GM23338 (cell line): ENCODE data around the gene RHOF. TPM values are rescaled to one million over a fixed set of nuclear protein-coding genes. Genes with fewer than 3 reads are reported as not detected.

Experiments used
- ATAC-seq: fragments of 200-7000 bp; cut with Tn5 transposase; 3 replicates; pipeline ENCODE4 v1.9.1; 2020
- DNase-seq: peaks from one replicate; pipeline ENCODE4 v3.0.0-alpha.2; 2015; ENCODE audit warnings: low spot score
- H2AFZ ChIP-seq: fragments of 200-600 bp; sonication (generic); 2 replicates; pipeline ENCODE4 v1.8.0; 2016; ENCODE audit warnings: antibody characterized with exemption, mild to moderate bottlenecking, moderate library complexity
- H3F3A ChIP-seq: fragments of 200-600 bp; sonication (generic); replicated peaks from 2 replicates; pipeline ENCODE4 v1.8.0; 2017; ENCODE audit warnings: antibody characterized with exemption, mixed run types, low read depth
- H3K27ac ChIP-seq: fragments of 200-600 bp; sonication (generic); 2 replicates; pipeline ENCODE4 v1.6.1; 2016; ENCODE audit warnings: low read depth
- H3K27me3 ChIP-seq: fragments of 200-600 bp; sonication (generic); 2 replicates; pipeline ENCODE4 v1.8.0; 2016; ENCODE audit warnings: mild to moderate bottlenecking, mixed run types, moderate library complexity; ENCODE audit not compliant: insufficient read depth
- H3K36me3 ChIP-seq: fragments of 200-600 bp; sonication (generic); 2 replicates; pipeline ENCODE4 v1.8.0; 2016; ENCODE audit warnings: mild to moderate bottlenecking; ENCODE audit not compliant: insufficient read depth
- H3K4me1 ChIP-seq: fragments of 200-600 bp; sonication (generic); 2 replicates; pipeline ENCODE4 v1.8.0; 2016; ENCODE audit warnings: mild to moderate bottlenecking, moderate library complexity; ENCODE audit not compliant: insufficient read depth
- H3K4me2 ChIP-seq: fragments of 200-600 bp; sonication (generic); 2 replicates; pipeline ENCODE4 v1.7.1; 2017; ENCODE audit warnings: mixed run types
- H3K4me3 ChIP-seq: fragments of 200-600 bp; sonication (generic); 2 replicates; pipeline ENCODE4 v1.6.1; 2016; ENCODE audit warnings: mixed run types
- H3K79me2 ChIP-seq: fragments of 200-600 bp; sonication (generic); replicated peaks from 2 replicates; pipeline ENCODE4 v1.8.0; 2017; ENCODE audit warnings: mild to moderate bottlenecking; ENCODE audit not compliant: insufficient read depth
- H3K9me2 ChIP-seq: fragments of 200-600 bp; sonication (generic); 2 replicates; pipeline ENCODE4 v1.8.0; 2017; ENCODE audit not compliant: insufficient read depth
- H4K20me1 ChIP-seq: fragments of 200-600 bp; sonication (generic); replicated peaks from 2 replicates; pipeline ENCODE4 v1.8.0; 2017; ENCODE audit warnings: mild to moderate bottlenecking; ENCODE audit not compliant: insufficient read depth
- H3K27ac Mint-ChIP-seq: 2 replicates; pipeline ENCODE4 v1.8.0; 2020; ENCODE audit warnings: inconsistent platforms, mild to moderate bottlenecking, moderate library complexity, mixed read lengths
- H3K27me3 Mint-ChIP-seq: 3 replicates; pipeline ENCODE4 v1.8.0; 2022; ENCODE audit warnings: low read depth, mild to moderate bottlenecking, moderate library complexity, mixed read lengths, inconsistent platforms; ENCODE audit not compliant: insufficient read depth, poor library complexity
- H3K36me3 Mint-ChIP-seq: 3 replicates; pipeline ENCODE4 v1.8.0; 2021; ENCODE audit warnings: low read depth, mild to moderate bottlenecking, inconsistent platforms, moderate library complexity, mixed read lengths
- H3K4me1 Mint-ChIP-seq: 3 replicates; pipeline ENCODE4 v1.8.0; 2020; ENCODE audit warnings: mild to moderate bottlenecking, inconsistent platforms, mixed read lengths
- H3K4me3 Mint-ChIP-seq: 3 replicates; pipeline ENCODE4 v1.8.0; 2021; ENCODE audit warnings: moderate library complexity, mild to moderate bottlenecking, inconsistent platforms, mixed read lengths
- H3K9me3 Mint-ChIP-seq: 3 replicates; pipeline ENCODE4 v1.8.0; 2020; ENCODE audit warnings: moderate library complexity, mild to moderate bottlenecking, inconsistent platforms, mixed read lengths
- CREB1 ChIP-seq: fragments of 250-450 bp; sonication (Bioruptor Pico); IDR thresholded peaks from 2 replicates; pipeline ENCODE4 v1.5.0; 2020; ENCODE audit warnings: low read depth, mild to moderate bottlenecking, moderate library complexity
- EZH2 ChIP-seq: fragments of 200-600 bp; sonication (generic); IDR thresholded peaks from one replicate; pipeline ENCODE4 v1.8.0; 2017; ENCODE audit warnings: antibody characterized with exemption, mild to moderate bottlenecking, low read depth; ENCODE audit not compliant: unreplicated experiment
- EZH2phosphoT487 ChIP-seq: fragments of 200-600 bp; sonication (generic); IDR thresholded peaks from one replicate; pipeline ENCODE4 v1.8.1; 2018; ENCODE audit warnings: antibody characterized with exemption; ENCODE audit not compliant: unreplicated experiment
- JUNB ChIP-seq: IDR thresholded peaks from one replicate; pipeline ENCODE4 v1.6.1; 2016; ENCODE audit warnings: antibody characterized with exemption; ENCODE audit not compliant: unreplicated experiment
- NANOG ChIP-seq: IDR thresholded peaks from 2 replicates; pipeline ENCODE4 v1.6.1; 2016; ENCODE audit warnings: antibody characterized with exemption, borderline replicate concordance
- POLR2AphosphoS5 ChIP-seq: IDR thresholded peaks from 2 replicates; pipeline ENCODE4 v1.6.1; 2016; ENCODE audit warnings: antibody characterized with exemption, low read depth
- ZNF114 ChIP-seq: fragments of 250-450 bp; sonication (Bioruptor Pico); IDR thresholded peaks from 2 replicates; pipeline ENCODE4 v1.5.0; 2020; ENCODE audit warnings: mild to moderate bottlenecking, moderate library complexity
- ZNF331 ChIP-seq: fragments of 250-450 bp; sonication (Bioruptor Pico); IDR thresholded peaks from 2 replicates; pipeline ENCODE4 v1.5.0; 2020; ENCODE audit warnings: low read depth, mild to moderate bottlenecking, moderate library complexity
- polyA plus RNA-seq: library from polyadenylated mRNA; unstranded; fragments of >200 nt; fragmentation: Nextera tagmentation; extraction: Ambion mirVana; gene quantifications from 2 replicates; pipeline ENCODE4 v1.2.1, GENCODE V29; 2016
- total RNA-seq: library from RNA; depleted of rRNA; stranded (reverse); fragments of >200 nt; shearing (Covaris generic); gene quantifications from 2 replicates; pipeline ENCODE4 v1.2.3, GENCODE V29; 2014
- TF ChIP-seq, protein P1 (sequence below): IDR thresholded peaks from 2 replicates; pipeline ENCODE4 v1.6.1; 2016; ENCODE audit warnings: antibody characterized with exemption
- TF ChIP-seq, protein P2 (sequence below): IDR thresholded peaks from one replicate; pipeline ENCODE4 v1.6.1; 2018; ENCODE audit warnings: antibody characterized with exemption; ENCODE audit not compliant: unreplicated experiment
- TF ChIP-seq, protein P3 (sequence below), 2 experiments: fragments of 200-600 bp in 1 of 2; sonication (generic) in 1 of 2; conservative IDR thresholded peaks; 2 replicates each; pipeline versions ENCODE4 v1.5.1 to v1.6.1; 2016 to 2017; ENCODE audit warnings: antibody characterized with exemption in 2 of 2, low read depth in 2 of 2, mild to moderate bottlenecking in 2 of 2, moderate library complexity in 1 of 2

RHOF gene
- total and polyA plus RNA-seq, 2 experiments from 2014 or later = 10.5 to 53.4 TPM

DNA sequence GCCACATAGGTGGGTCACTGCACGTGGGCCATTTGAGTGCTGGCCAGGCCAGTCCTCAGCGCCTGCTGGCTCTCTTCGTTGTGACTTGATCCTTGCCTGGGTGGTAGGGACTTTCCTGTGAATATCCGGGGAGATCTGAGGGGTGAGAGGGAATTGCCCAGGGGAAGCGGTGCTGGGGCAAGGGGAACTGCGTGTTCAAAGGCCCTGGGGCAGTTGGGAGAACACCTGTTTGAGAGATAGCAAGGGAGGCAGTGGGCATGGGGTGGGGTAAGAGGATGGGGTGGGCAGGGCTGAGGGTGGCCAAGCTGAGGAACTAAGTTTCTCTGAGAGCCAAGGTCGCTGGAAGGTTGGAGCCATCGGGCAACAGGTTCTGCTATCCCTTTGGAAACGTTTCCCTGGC lies 35.3 kb upstream of the RHOF start:
- no peak for ATAC-seq
- DNase-seq = no peak
- Histone ChIP-seq H3K79me2 (no peaks in the 10 kb centered on the region), H3K27ac (no peak overlapping the region), H3K9me2 (no peaks in the 10 kb centered on the region), H4K20me1 (no peaks in the 10 kb centered on the region), H3F3A (peaks cover 3% of the 10 kb centered on the region; the same call in 1 of the 2 replicates), H3K4me1 (no peaks in the 10 kb centered on the region), H3K4me3 (no peak overlapping the region), H2AFZ (no peak overlapping the region), H3K4me2 (no peak overlapping the region), H3K27me3 (no peaks in the 10 kb centered on the region), H3K36me3 (no peaks in the 10 kb centered on the region)
- no peak for TF ChIP-seq JUNB
- TF ChIP-seq POLR2AphosphoS5 = no peak
- TF ChIP-seq, protein P1, sequence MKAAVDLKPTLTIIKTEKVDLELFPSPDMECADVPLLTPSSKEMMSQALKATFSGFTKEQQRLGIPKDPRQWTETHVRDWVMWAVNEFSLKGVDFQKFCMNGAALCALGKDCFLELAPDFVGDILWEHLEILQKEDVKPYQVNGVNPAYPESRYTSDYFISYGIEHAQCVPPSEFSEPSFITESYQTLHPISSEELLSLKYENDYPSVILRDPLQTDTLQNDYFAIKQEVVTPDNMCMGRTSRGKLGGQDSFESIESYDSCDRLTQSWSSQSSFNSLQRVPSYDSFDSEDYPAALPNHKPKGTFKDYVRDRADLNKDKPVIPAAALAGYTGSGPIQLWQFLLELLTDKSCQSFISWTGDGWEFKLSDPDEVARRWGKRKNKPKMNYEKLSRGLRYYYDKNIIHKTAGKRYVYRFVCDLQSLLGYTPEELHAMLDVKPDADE = no peak
- TF ChIP-seq NANOG = no peak
- TF ChIP-seq CREB1 = no peak
- TF ChIP-seq EZH2 = no peak
- no peak for TF ChIP-seq ZNF114 (CRISPR knock-in tag)
- peaks cover 57% of the 10 kb centered on the region for H3K36me3 Mint-ChIP-seq
- H3K9me3 Mint-ChIP-seq = no peaks in the 10 kb centered on the region
- no peaks in the 10 kb centered on the region for H3K27me3 Mint-ChIP-seq
- H3K27ac Mint-ChIP-seq = no peak overlapping the region; the same call in 1 of the 2 replicates
- H3K4me3 Mint-ChIP-seq = no peak overlapping the region
- H3K4me1 Mint-ChIP-seq = peaks cover 5% of the 10 kb centered on the region; the same call in 2 of the 3 replicates

DNA sequence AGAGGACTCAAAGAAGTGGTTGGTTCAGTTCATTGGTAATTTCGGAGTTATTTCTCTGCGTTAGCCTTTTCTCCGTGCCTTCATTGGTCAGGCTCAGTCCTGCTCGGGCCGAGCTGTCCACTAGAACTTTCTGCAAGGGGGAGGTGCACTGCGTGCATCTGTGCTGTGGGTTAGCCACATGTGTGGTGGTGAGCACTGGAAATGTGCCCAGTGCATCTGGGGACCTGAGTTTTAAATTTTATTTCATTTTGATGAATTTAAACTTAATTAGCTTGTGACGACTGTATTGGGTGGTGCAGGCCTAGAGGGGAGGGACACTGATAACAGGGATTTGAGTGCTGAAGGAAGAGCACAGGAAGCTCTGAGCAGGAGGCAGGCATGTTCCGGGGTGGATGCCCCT lies 34.8 kb upstream of the RHOF start:
- H3K36me3 Mint-ChIP-seq = peaks cover 61% of the 10 kb centered on the region

More for the DNA sequence above, 34.8 kb upstream of the RHOF start:
- no peaks in the 10 kb centered on the region for H3K4me1 ChIP-seq
- TF ChIP-seq, protein P1 = no peak
- TF ChIP-seq, protein P2, sequence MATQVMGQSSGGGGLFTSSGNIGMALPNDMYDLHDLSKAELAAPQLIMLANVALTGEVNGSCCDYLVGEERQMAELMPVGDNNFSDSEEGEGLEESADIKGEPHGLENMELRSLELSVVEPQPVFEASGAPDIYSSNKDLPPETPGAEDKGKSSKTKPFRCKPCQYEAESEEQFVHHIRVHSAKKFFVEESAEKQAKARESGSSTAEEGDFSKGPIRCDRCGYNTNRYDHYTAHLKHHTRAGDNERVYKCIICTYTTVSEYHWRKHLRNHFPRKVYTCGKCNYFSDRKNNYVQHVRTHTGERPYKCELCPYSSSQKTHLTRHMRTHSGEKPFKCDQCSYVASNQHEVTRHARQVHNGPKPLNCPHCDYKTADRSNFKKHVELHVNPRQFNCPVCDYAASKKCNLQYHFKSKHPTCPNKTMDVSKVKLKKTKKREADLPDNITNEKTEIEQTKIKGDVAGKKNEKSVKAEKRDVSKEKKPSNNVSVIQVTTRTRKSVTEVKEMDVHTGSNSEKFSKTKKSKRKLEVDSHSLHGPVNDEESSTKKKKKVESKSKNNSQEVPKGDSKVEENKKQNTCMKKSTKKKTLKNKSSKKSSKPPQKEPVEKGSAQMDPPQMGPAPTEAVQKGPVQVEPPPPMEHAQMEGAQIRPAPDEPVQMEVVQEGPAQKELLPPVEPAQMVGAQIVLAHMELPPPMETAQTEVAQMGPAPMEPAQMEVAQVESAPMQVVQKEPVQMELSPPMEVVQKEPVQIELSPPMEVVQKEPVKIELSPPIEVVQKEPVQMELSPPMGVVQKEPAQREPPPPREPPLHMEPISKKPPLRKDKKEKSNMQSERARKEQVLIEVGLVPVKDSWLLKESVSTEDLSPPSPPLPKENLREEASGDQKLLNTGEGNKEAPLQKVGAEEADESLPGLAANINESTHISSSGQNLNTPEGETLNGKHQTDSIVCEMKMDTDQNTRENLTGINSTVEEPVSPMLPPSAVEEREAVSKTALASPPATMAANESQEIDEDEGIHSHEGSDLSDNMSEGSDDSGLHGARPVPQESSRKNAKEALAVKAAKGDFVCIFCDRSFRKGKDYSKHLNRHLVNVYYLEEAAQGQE = no peak
- TF ChIP-seq NANOG (no peak), JUNB (no peak), ZNF331 (CRISPR knock-in tag) (no peak), EZH2phosphoT487 (no peak)
- TF ChIP-seq, protein P3, sequence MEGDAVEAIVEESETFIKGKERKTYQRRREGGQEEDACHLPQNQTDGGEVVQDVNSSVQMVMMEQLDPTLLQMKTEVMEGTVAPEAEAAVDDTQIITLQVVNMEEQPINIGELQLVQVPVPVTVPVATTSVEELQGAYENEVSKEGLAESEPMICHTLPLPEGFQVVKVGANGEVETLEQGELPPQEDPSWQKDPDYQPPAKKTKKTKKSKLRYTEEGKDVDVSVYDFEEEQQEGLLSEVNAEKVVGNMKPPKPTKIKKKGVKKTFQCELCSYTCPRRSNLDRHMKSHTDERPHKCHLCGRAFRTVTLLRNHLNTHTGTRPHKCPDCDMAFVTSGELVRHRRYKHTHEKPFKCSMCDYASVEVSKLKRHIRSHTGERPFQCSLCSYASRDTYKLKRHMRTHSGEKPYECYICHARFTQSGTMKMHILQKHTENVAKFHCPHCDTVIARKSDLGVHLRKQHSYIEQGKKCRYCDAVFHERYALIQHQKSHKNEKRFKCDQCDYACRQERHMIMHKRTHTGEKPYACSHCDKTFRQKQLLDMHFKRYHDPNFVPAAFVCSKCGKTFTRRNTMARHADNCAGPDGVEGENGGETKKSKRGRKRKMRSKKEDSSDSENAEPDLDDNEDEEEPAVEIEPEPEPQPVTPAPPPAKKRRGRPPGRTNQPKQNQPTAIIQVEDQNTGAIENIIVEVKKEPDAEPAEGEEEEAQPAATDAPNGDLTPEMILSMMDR (conservative IDR thresholded peaks at IDR 0.05; ENCODE audit: low read depth in 2 of 2) = no peak
- no peak overlapping the region for H3K4me2 ChIP-seq
- no peaks in the 10 kb centered on the region for H3K9me2 ChIP-seq
- ATAC-seq (no peak), DNase-seq (no peak)
- H3K4me3 ChIP-seq = no peak overlapping the region
- H3K27me3 ChIP-seq = no peaks in the 10 kb centered on the region
- peaks cover 5% of the 10 kb centered on the region; the same call in 2 of the 3 replicates for H3K4me1 Mint-ChIP-seq
- H3K9me3 Mint-ChIP-seq = no peaks in the 10 kb centered on the region
- no peaks in the 10 kb centered on the region for H4K20me1 ChIP-seq
- no peaks in the 10 kb centered on the region for H3K36me3 ChIP-seq
- no peaks in the 10 kb centered on the region for H3K79me2 ChIP-seq
- H3K4me3 Mint-ChIP-seq = no peak overlapping the region
- H2AFZ ChIP-seq = no peak overlapping the region
- H3K27ac ChIP-seq = no peak overlapping the region
- H3F3A ChIP-seq = peaks cover 3% of the 10 kb centered on the region; the same call in 1 of the 2 replicates
- no peak overlapping the region for H3K27ac Mint-ChIP-seq
- H3K27me3 Mint-ChIP-seq = no peaks in the 10 kb centered on the region
